Esophagus mucosa (tissue), 1 donor: ENCODE measurements around the gene FOXF2. TPM values are rescaled to one million over a fixed set of nuclear protein-coding genes. Genes with fewer than 3 reads are reported as not detected.

Source experiments
- total RNA-seq: library from RNA; stranded (reverse); gene quantifications from one replicate; pipeline ENCODE4 v1.2.4, GENCODE V29; 2023
- donor health status: DM: yes; HTN: yes; CAD: no.

The FOXF2 gene
- total RNA-seq, 1 donor from 2014 or later: 0.64 TPM

Other genes with a start within 250 kb of the FOXF2 start
- gene FOXQ1, start 77.5 kb upstream of the FOXF2 start, total RNA-seq: 10.0 TPM
- gene FOXC1, start 220.3 kb downstream of the FOXF2 start, total RNA-seq: 6.5 TPM